Thyroid gland (tissue), 4 donors: ENCODE results near the gene TEAD3.

ENCODE experiments used
- CTCF ChIP-seq, 6 experiments: fragments of 200-600 bp in 3 of 6; fragments of 450-650 bp in 3 of 6; sonication (generic) in 3 of 6; IDR thresholded peaks; one replicate each; pipeline ENCODE4 v1.5.1; 2016 to 2019; ENCODE audit warnings: antibody characterized with exemption in 6 of 6, mild to moderate bottlenecking in 2 of 6, inconsistent platforms in 1 of 6, moderate library complexity in 1 of 6
- POLR2A ChIP-seq, 2 donors: fragments of 450-650 bp; IDR thresholded peaks; one replicate each; pipeline ENCODE4 v1.6.1; 2017; ENCODE audit warnings: antibody characterized with exemption in 2 of 2, mild to moderate bottlenecking in 2 of 2, moderate library complexity in 1 of 2

GRCh38 chr6:35496036-35496840 is 641 bp downstream of the TEAD3 start:
- no peak for TF ChIP-seq CTCF (IDR thresholded peaks at IDR 0.05)
- TF ChIP-seq POLR2A (IDR thresholded peaks at IDR 0.05) = no peak
